CD14-positive monocyte (primary cell): ENCODE data around the gene NKX3-2. TPM values are rescaled to one million over a fixed set of nuclear protein-coding genes. Genes with fewer than 3 reads are reported as not detected.

Experiments used
- DNase-seq, 3 donors: peaks; one replicate each; pipeline ENCODE4 v3.0.0-alpha.2; 2011 to 2022
- H2AFZ ChIP-seq: 2 replicates; pipeline ENCODE4 v1.6.0; 2012; ENCODE audit warnings: mild to moderate bottlenecking, low read depth, low read length, inconsistent platforms; ENCODE audit not compliant: insufficient read depth, poor library complexity, severe bottlenecking
- H3K27ac ChIP-seq, 2 donors: 1 replicate in 1 of 2; 2 replicates in 1 of 2; pipeline ENCODE4 v1.5.1; 2012 to 2013; ENCODE audit warnings: low read length in 2 of 2, control low read depth in 1 of 2, inconsistent platforms in 1 of 2, low read depth in 1 of 2, mild to moderate bottlenecking in 1 of 2
- H3K27me3 ChIP-seq, 2 donors: one replicate each; pipeline versions ENCODE4 v1.6.0 to v1.6.1; 2011 to 2013; ENCODE audit warnings: low read length in 2 of 2; ENCODE audit not compliant: control insufficient read depth in 2 of 2, insufficient read depth in 2 of 2
- H3K36me3 ChIP-seq, 2 donors: replicated peaks in 1 of 2; 1 replicate in 1 of 2; 2 replicates in 1 of 2; pipeline versions ENCODE4 v1.5.1 to v1.6.1; 2012 to 2013; ENCODE audit warnings: low read length in 2 of 2, control low read depth in 1 of 2, inconsistent platforms in 1 of 2, mild to moderate bottlenecking in 1 of 2; ENCODE audit not compliant: insufficient read depth in 2 of 2, control insufficient read depth in 1 of 2
- H3K4me1 ChIP-seq, 2 donors: 1 replicate in 1 of 2; 2 replicates in 1 of 2; pipeline versions ENCODE4 v1.5.1 to v1.6.1; 2012 to 2013; ENCODE audit warnings: low read length in 2 of 2, control low read depth in 1 of 2, inconsistent platforms in 1 of 2, mild to moderate bottlenecking in 1 of 2, moderate library complexity in 1 of 2; ENCODE audit not compliant: insufficient read depth in 2 of 2, control insufficient read depth in 1 of 2
- H3K4me2 ChIP-seq: replicated peaks from 2 replicates; pipeline ENCODE3; 2012; ENCODE audit warnings: low read length, moderate library complexity, mild to moderate bottlenecking; ENCODE audit not compliant: poor library complexity, severe bottlenecking; ENCODE audit errors: extremely low read depth
- H3K4me3 ChIP-seq, 3 experiments: fragments of 200-600 bp in 1 of 3; sonication (generic) in 1 of 3; replicated peaks in 1 of 3; 1 replicate in 2 of 3; 2 replicates in 1 of 3; pipeline ENCODE4 v1.5.1; 2011 to 2013; ENCODE audit warnings: low read length in 3 of 3, mild to moderate bottlenecking in 3 of 3, control low read depth in 2 of 3, low read depth in 2 of 3, inconsistent platforms in 1 of 3, moderate library complexity in 1 of 3
- H3K79me2 ChIP-seq: 2 replicates; pipeline ENCODE4 v1.6.0; 2012; ENCODE audit warnings: mild to moderate bottlenecking, control low read depth, inconsistent platforms, low read length, moderate library complexity; ENCODE audit not compliant: insufficient read depth
- H3K9ac ChIP-seq: 2 replicates; pipeline ENCODE4 v1.6.0; 2017; ENCODE audit warnings: low read length, mild to moderate bottlenecking; ENCODE audit not compliant: insufficient read depth, poor library complexity, severe bottlenecking
- H3K9me3 ChIP-seq, 2 donors: replicated peaks in 1 of 2; 1 replicate in 1 of 2; 2 replicates in 1 of 2; pipeline versions ENCODE4 v1.5.1 to v1.6.1; 2012 to 2013; ENCODE audit warnings: low read length in 2 of 2, control low read depth in 1 of 2; ENCODE audit not compliant: control insufficient read depth in 1 of 2, insufficient read depth in 1 of 2
- H4K20me1 ChIP-seq: 2 replicates; pipeline ENCODE4 v1.6.0; 2012; ENCODE audit warnings: mild to moderate bottlenecking, low read length, control low read depth, moderate library complexity; ENCODE audit not compliant: insufficient read depth
- H3K27ac Mint-ChIP-seq, 7 donors: one replicate each; pipeline ENCODE4 v1.8.0; 2020; ENCODE audit warnings: mild to moderate bottlenecking in 7 of 7, mixed read lengths in 7 of 7, moderate library complexity in 6 of 7, inconsistent platforms in 2 of 7
- H3K27me3 Mint-ChIP-seq, 3 donors: one replicate each; pipeline ENCODE4 v1.8.0; 2021 to 2022; ENCODE audit warnings: low read depth in 3 of 3, mild to moderate bottlenecking in 3 of 3, mixed read lengths in 3 of 3, moderate library complexity in 3 of 3, inconsistent platforms in 1 of 3
- H3K36me3 Mint-ChIP-seq, 2 donors: one replicate each; pipeline ENCODE4 v1.8.0; 2020; ENCODE audit warnings: mixed read lengths in 2 of 2, inconsistent platforms in 1 of 2, mild to moderate bottlenecking in 1 of 2
- H3K4me1 Mint-ChIP-seq: one replicate; pipeline ENCODE4 v1.8.0; 2020; ENCODE audit warnings: mild to moderate bottlenecking, mixed read lengths
- H3K4me3 Mint-ChIP-seq, 2 donors: one replicate each; pipeline ENCODE4 v1.8.0; 2020; ENCODE audit warnings: mild to moderate bottlenecking in 2 of 2, mixed read lengths in 2 of 2, moderate library complexity in 1 of 2
- H3K9me3 Mint-ChIP-seq, 7 donors: one replicate each; pipeline ENCODE4 v1.8.0; 2020 to 2022; ENCODE audit warnings: mixed read lengths in 7 of 7, mild to moderate bottlenecking in 6 of 7, moderate library complexity in 6 of 7, inconsistent platforms in 2 of 7
- WGBS: methylation state at CpG from one replicate; pipeline ENCODE4 v1.1.5; 2013; ENCODE audit warnings: missing lambda C conversion rate; ENCODE audit not compliant: insufficient coverage; 5-methylcytosine and 5-hydroxymethylcytosine counted together
- intact Hi-C, 2 donors: fragments of 100-400 bp; cut with micrococcal nuclease; formaldehyde crosslinking; loops; one replicate each; pipeline versions ENCODE4 v1.15.0 to v1.15.1; 2023
- polyA plus RNA-seq, 3 donors: library from polyadenylated mRNA; depleted of rRNA in 1 of 3; unstranded in 2 of 3; stranded (reverse) in 1 of 3; fragments of 300-500 nt in 2 of 3; fragments of >200 nt in 1 of 3; fragmentation: Illumina TruSeq in 2 of 3; gene quantifications; 1 replicate in 2 of 3; 2 replicates in 1 of 3; pipeline ENCODE4 v1.2.3, GENCODE V29; 2012 to 2021
- TF ChIP-seq, protein P1 (sequence below): fragments of 200-600 bp; IDR thresholded peaks from one replicate; pipeline ENCODE4 v1.8.0; 2022; ENCODE audit warnings: antibody characterized with exemption, mild to moderate bottlenecking

The NKX3-2 gene
- polyA plus RNA-seq, 3 donors = not detected

DNA sequence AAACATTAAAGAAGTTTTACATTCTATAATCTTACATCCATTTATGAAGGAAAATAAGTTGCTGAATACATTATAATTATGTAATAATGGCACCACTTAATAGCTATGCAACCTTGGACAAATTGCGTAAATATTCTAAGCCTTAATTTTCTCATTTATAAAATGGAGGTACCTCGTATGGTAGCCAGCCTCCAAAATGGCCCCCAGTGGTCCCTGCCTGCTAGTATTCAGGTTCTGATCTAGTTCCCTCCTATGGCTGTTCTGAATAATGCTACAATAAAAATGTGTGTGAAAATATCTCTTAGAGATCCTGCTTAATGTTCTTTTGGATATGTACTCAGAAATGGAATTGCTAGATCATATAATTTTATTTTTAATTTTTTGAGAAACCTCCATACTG lies 11.0 kb upstream of the NKX3-2 start:
- DNase-seq = no peak

DNA sequence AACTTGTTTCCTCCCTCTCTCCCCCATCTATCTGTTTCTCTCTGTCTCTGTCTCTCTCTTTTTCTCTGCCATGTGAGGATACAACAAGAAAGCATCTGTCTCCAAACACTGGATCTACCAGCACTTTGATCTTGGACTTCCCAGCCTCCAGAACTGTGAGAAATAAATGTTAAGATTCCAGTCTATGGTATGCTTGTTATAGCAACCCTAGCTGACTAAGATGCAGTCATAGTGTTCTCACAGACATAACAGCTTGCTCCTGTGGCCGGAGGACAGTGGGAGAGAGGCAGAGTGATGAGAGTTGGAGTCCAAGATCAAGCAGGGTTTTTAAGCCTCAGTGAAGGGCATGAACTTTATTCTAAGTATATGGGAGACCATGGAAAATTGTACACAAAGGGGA lies 8.8 kb upstream of the NKX3-2 start:
- Histone ChIP-seq H3K9me3 (peaks cover 0 to 4% of the 10 kb centered on the region in 2 donors), H3K27ac (no peak overlapping the region), H2AFZ (no peak overlapping the region), H3K79me2 (no peaks in the 10 kb centered on the region), H3K36me3 (no peaks in the 10 kb centered on the region), H3K27me3 (peaks cover 36 to 41% of the 10 kb centered on the region in 2 donors), H3K4me3 (no peak overlapping the region), H4K20me1 (no peaks in the 10 kb centered on the region), H3K4me2 (no peak overlapping the region), H3K4me1 (peaks cover 7% of the 10 kb centered on the region in 2 donors), H3K9ac (no peak overlapping the region)
- Mint-ChIP-seq H3K27me3 (peaks cover 39 to 56% (median 49%) of the 10 kb centered on the region in 3 donors), H3K27ac (no peak overlapping the region), H3K4me1 (peaks cover 8% of the 10 kb centered on the region), H3K36me3 (no peaks in the 10 kb centered on the region), H3K4me3 (no peak overlapping the region), H3K9me3 (peaks cover 0 to 6% (median 3%) of the 10 kb centered on the region in 7 donors)
- DNase-seq = no peak
- intact Hi-C loops = no loop called here
- WGBS = no CpG with 5 or more reads among the region's 1 CpG
- TF ChIP-seq, protein P1, sequence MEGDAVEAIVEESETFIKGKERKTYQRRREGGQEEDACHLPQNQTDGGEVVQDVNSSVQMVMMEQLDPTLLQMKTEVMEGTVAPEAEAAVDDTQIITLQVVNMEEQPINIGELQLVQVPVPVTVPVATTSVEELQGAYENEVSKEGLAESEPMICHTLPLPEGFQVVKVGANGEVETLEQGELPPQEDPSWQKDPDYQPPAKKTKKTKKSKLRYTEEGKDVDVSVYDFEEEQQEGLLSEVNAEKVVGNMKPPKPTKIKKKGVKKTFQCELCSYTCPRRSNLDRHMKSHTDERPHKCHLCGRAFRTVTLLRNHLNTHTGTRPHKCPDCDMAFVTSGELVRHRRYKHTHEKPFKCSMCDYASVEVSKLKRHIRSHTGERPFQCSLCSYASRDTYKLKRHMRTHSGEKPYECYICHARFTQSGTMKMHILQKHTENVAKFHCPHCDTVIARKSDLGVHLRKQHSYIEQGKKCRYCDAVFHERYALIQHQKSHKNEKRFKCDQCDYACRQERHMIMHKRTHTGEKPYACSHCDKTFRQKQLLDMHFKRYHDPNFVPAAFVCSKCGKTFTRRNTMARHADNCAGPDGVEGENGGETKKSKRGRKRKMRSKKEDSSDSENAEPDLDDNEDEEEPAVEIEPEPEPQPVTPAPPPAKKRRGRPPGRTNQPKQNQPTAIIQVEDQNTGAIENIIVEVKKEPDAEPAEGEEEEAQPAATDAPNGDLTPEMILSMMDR = no peak

More for the DNA sequence above, 11.0 kb upstream of the NKX3-2 start:
- Histone ChIP-seq H3K27ac (no peak overlapping the region), H4K20me1 (no peaks in the 10 kb centered on the region), H3K27me3 (peaks cover 18 to 22% of the 10 kb centered on the region in 2 donors), H2AFZ (no peak overlapping the region), H3K9ac (no peak overlapping the region), H3K9me3 (no peaks in the 10 kb centered on the region), H3K4me1 (no peaks in the 10 kb centered on the region), H3K4me3 (no peak overlapping the region), H3K4me2 (no peak overlapping the region), H3K79me2 (no peaks in the 10 kb centered on the region), H3K36me3 (no peaks in the 10 kb centered on the region)
- Mint-ChIP-seq H3K36me3 (no peaks in the 10 kb centered on the region), H3K27ac (no peak overlapping the region), H3K9me3 (peaks cover 0 to 5% (median 4%) of the 10 kb centered on the region in 7 donors), H3K4me1 (no peaks in the 10 kb centered on the region), H3K4me3 (no peak overlapping the region), H3K27me3 (peaks cover 20 to 37% (median 31%) of the 10 kb centered on the region in 3 donors)
- intact Hi-C loops = no loop called here
- WGBS = no CpG with 5 or more reads among the region's 2 CpGs
- TF ChIP-seq, protein P1 = no peak
